H1 (cell line): ENCODE data around the gene KIAA1671. TPM values are rescaled to one million over a fixed set of nuclear protein-coding genes. Genes with fewer than 3 reads are reported as not detected.

ENCODE experiments used
- CTCF ChIA-PET: fragments of 300-600 bp; sonication (Branson Sonifier 250); formaldehyde crosslinking; loops from one replicate; lab custom pipeline; 2021; ENCODE audit not compliant: partially characterized antibody; lab: Charles Lee
- POLR2A ChIA-PET: fragments of 300-600 bp; sonication (Branson Sonifier 250); formaldehyde crosslinking; loops from one replicate; lab custom pipeline; 2021; ENCODE audit warnings: inconsistent platforms; ENCODE audit not compliant: partially characterized antibody; lab: Charles Lee
- DNase-seq, 2 experiments: peaks; one replicate each; pipeline versions ENCODE4 v3.0.0 to v3.0.0-alpha.2; 2010 to 2022; ENCODE audit warnings: low spot score in 2 of 2, low read depth in 1 of 2, mixed read lengths in 1 of 2
- FAIRE-seq: peaks from 2 replicates; lab custom pipeline; 2011; peaks lifted over from hg19 to GRCh38; lab: Jason Lieb, UNC
- H2AFZ ChIP-seq: 2 replicates; pipeline ENCODE4 v1.8.1; 2012; ENCODE audit warnings: low read length, inconsistent platforms
- H2AK5ac ChIP-seq: 2 replicates; pipeline ENCODE4 v1.6.1; 2013; ENCODE audit warnings: low read depth, low read length
- H2BK120ac ChIP-seq: replicated peaks from 2 replicates; pipeline ENCODE3; 2013; ENCODE audit warnings: low read depth, low read length, inconsistent platforms
- H2BK12ac ChIP-seq: 2 replicates; pipeline ENCODE4 v1.6.1; 2013; ENCODE audit warnings: low read depth, low read length
- H2BK15ac ChIP-seq: 2 replicates; pipeline ENCODE4 v1.6.1; 2013; ENCODE audit warnings: low read length
- H2BK20ac ChIP-seq: 2 replicates; pipeline ENCODE4 v1.6.1; 2013; ENCODE audit warnings: low read length
- H2BK5ac ChIP-seq: 2 replicates; pipeline ENCODE4 v1.6.1; 2013; ENCODE audit warnings: low read depth, low read length
- H3K14ac ChIP-seq: 2 replicates; pipeline ENCODE4 v1.6.1; 2013; ENCODE audit warnings: inconsistent platforms; ENCODE audit not compliant: insufficient read length
- H3K18ac ChIP-seq: 2 replicates; pipeline ENCODE4 v1.6.1; 2013; ENCODE audit warnings: low read length; ENCODE audit errors: extremely low read depth
- H3K23ac ChIP-seq: 2 replicates; pipeline ENCODE4 v1.6.1; 2013; ENCODE audit warnings: inconsistent platforms; ENCODE audit not compliant: insufficient read length
- H3K23me2 ChIP-seq: 2 replicates; pipeline ENCODE4 v1.6.1; 2013; ENCODE audit warnings: low read depth, low read length
- H3K27ac ChIP-seq: 2 replicates; pipeline ENCODE4 v1.6.1; 2011; ENCODE audit warnings: low read depth, low read length, inconsistent platforms
- H3K27me3 ChIP-seq, 4 experiments: replicated peaks in 1 of 4; 1 replicate in 1 of 4; 2 replicates in 3 of 4; pipeline versions ENCODE4 v1.6.1 to v1.8.1; 2011 to 2013; ENCODE audit warnings: low read length in 3 of 4, mild to moderate bottlenecking in 3 of 4, inconsistent platforms in 2 of 4, mixed read lengths in 2 of 4, moderate library complexity in 1 of 4; ENCODE audit not compliant: control insufficient read depth in 3 of 4, insufficient read depth in 3 of 4; ENCODE audit errors: extremely low read depth in 1 of 4
- H3K36me3 ChIP-seq, 4 experiments: 2 replicates each; pipeline versions ENCODE4 v1.6.1 to v1.8.1; 2011 to 2013; ENCODE audit warnings: mild to moderate bottlenecking in 4 of 4, low read length in 3 of 4, moderate library complexity in 2 of 4, control low read depth in 1 of 4, inconsistent platforms in 1 of 4; ENCODE audit not compliant: insufficient read depth in 4 of 4, control insufficient read depth in 2 of 4
- H3K4ac ChIP-seq: replicated peaks from 2 replicates; pipeline ENCODE3; 2013; ENCODE audit warnings: low read length, low read depth, mixed read lengths, inconsistent platforms; ENCODE audit not compliant: insufficient read length
- H3K4me1 ChIP-seq, 4 experiments: replicated peaks in 1 of 4; 1 replicate in 1 of 4; 2 replicates in 3 of 4; pipeline versions ENCODE4 v1.6.1 to v1.8.1; 2011 to 2013; ENCODE audit warnings: low read length in 3 of 4, inconsistent platforms in 2 of 4, mixed read lengths in 1 of 4; ENCODE audit not compliant: insufficient read depth in 4 of 4, control insufficient read depth in 3 of 4
- H3K4me2 ChIP-seq, 2 experiments: 2 replicates each; pipeline versions ENCODE4 v1.6.1 to v1.8.1; 2011 to 2013; ENCODE audit warnings: low read depth in 2 of 2, low read length in 2 of 2, control low read depth in 1 of 2, inconsistent platforms in 1 of 2, mild to moderate bottlenecking in 1 of 2; ENCODE audit not compliant: insufficient read depth in 1 of 2
- H3K4me3 ChIP-seq, 4 experiments: fragments of 200-600, 300-600 bp in 1 of 4; sonication (generic), shearing (Covaris generic), sonication (Bioruptor Twin) in 1 of 4; 2 replicates each; pipeline versions ENCODE4 v1.5.1 to v1.8.1; 2011 to 2016; ENCODE audit warnings: low read length in 4 of 4, low read depth in 3 of 4, control low read depth in 2 of 4, inconsistent platforms in 2 of 4, mild to moderate bottlenecking in 2 of 4, mixed read lengths in 1 of 4, moderate library complexity in 1 of 4; ENCODE audit not compliant: insufficient read depth in 2 of 4; ENCODE audit errors: extremely low read depth in 1 of 4
- H3K56ac ChIP-seq: replicated peaks from 2 replicates; pipeline ENCODE3; 2013; ENCODE audit warnings: low read depth, mild to moderate bottlenecking, mixed read lengths, low read length, inconsistent platforms; ENCODE audit not compliant: insufficient read length
- H3K79me1 ChIP-seq: 2 replicates; pipeline ENCODE4 v1.6.1; 2013; ENCODE audit warnings: low read depth, low read length, control low read depth
- H3K79me2 ChIP-seq, 2 experiments: 2 replicates each; pipeline versions ENCODE4 v1.6.1 to v1.8.1; 2012 to 2013; ENCODE audit warnings: low read length in 2 of 2, mild to moderate bottlenecking in 2 of 2, inconsistent platforms in 1 of 2; ENCODE audit not compliant: insufficient read depth in 2 of 2, control insufficient read depth in 1 of 2
- H3K9ac ChIP-seq, 4 experiments: replicated peaks in 1 of 4; 1 replicate in 1 of 4; 2 replicates in 3 of 4; pipeline versions ENCODE4 v1.6.1 to v1.8.1; 2011 to 2013; ENCODE audit warnings: low read depth in 3 of 4, low read length in 3 of 4, control low read depth in 2 of 4, mild to moderate bottlenecking in 2 of 4, moderate library complexity in 2 of 4, inconsistent platforms in 1 of 4; ENCODE audit errors: extremely low read depth in 1 of 4
- H3K9me3 ChIP-seq, 2 experiments: 2 replicates each; pipeline versions ENCODE4 v1.6.1 to v1.8.1; 2012 to 2013; ENCODE audit warnings: mild to moderate bottlenecking in 2 of 2, moderate library complexity in 2 of 2, control low read depth in 1 of 2, inconsistent platforms in 1 of 2, low read depth in 1 of 2, low read length in 1 of 2, mixed read lengths in 1 of 2; ENCODE audit not compliant: insufficient read depth in 2 of 2
- H4K20me1 ChIP-seq, 2 experiments: replicated peaks in 1 of 2; 2 replicates each; pipeline versions ENCODE3 to v1.8.1; 2011 to 2013; ENCODE audit warnings: inconsistent platforms in 2 of 2, low read length in 2 of 2, mild to moderate bottlenecking in 1 of 2; ENCODE audit not compliant: insufficient read depth in 2 of 2, control insufficient read depth in 1 of 2
- H4K5ac ChIP-seq: 2 replicates; pipeline ENCODE4 v1.6.1; 2013; ENCODE audit warnings: low read length, low read depth, mixed read lengths, inconsistent platforms; ENCODE audit not compliant: insufficient read length
- H4K8ac ChIP-seq: 2 replicates; pipeline ENCODE4 v1.8.0; 2013; ENCODE audit warnings: mild to moderate bottlenecking, moderate library complexity, low read length, inconsistent platforms; ENCODE audit not compliant: insufficient read depth; ENCODE audit errors: extremely low read depth
- H4K91ac ChIP-seq: replicated peaks from 2 replicates; pipeline ENCODE3; 2013; ENCODE audit warnings: low read length, mixed read lengths, inconsistent platforms; ENCODE audit not compliant: insufficient read length
- EP300 ChIP-seq, 2 experiments: IDR thresholded peaks; 1 replicate in 1 of 2; 2 replicates in 1 of 2; pipeline ENCODE4 v1.6.1; 2011 to 2012; ENCODE audit warnings: low read depth in 2 of 2, low read length in 2 of 2, mild to moderate bottlenecking in 2 of 2, borderline replicate concordance in 1 of 2, inconsistent platforms in 1 of 2, moderate library complexity in 1 of 2
- KDM1A ChIP-seq: fragments of 200-600, 300-600 bp; sonication (generic); IDR thresholded peaks from 2 replicates; pipeline ENCODE4 v1.7.1; 2016; ENCODE audit warnings: mild to moderate bottlenecking, low read length, borderline replicate concordance
- WGBS, 2 experiments: shearing (Covaris generic) in 1 of 2; methylation state at CpG; one replicate each; pipeline versions ENCODE4 v1.1.6 to v1.1.7; 2013 to 2015; ENCODE audit warnings: low lambda C conversion rate in 2 of 2, mixed read lengths in 2 of 2, inconsistent platforms in 1 of 2, low coverage in 1 of 2, missing lambda C conversion rate in 1 of 2; ENCODE audit not compliant: insufficient replicate concordance in 2 of 2, insufficient coverage in 1 of 2, insufficient read length in 1 of 2; ENCODE audit errors: extremely low coverage in 1 of 2, missing lambda C conversion rate in 1 of 2; 5-methylcytosine and 5-hydroxymethylcytosine counted together
- polyA plus RNA-seq, 7 experiments: library from polyadenylated mRNA; depleted of rRNA in 3 of 7; stranded (reverse) in 5 of 7; unstranded in 2 of 7; fragments of >200 nt in 5 of 7; fragments of 200-250 nt in 2 of 7; gene quantifications; 1 replicate in 5 of 7; 2 replicates in 1 of 7; 4 replicates in 1 of 7; pipeline versions ENCODE4 v1.2.1 to v1.2.3, GENCODE V29; 2011 to 2013; ENCODE audit warnings: missing spikeins in 2 of 7, mixed read lengths in 2 of 7
- total RNA-seq: library from RNA; stranded (reverse); fragmentation: NEBNext Ultra II Directional; extraction: Animal tissue kit (Norgen Biotek cat#: 25700); gene quantifications from 2 replicates; pipeline ENCODE4 v1.2.1, GENCODE V29; 2021

KIAA1671 gene
- total and polyA plus RNA-seq, 2 of the 8 experiments (the other 6 are each of a cell fraction or from before 2014, with no cell fraction given): 6.4 to 23.9 TPM

GRCh38 chr22:24962094-24962493 lies 9.6 kb downstream of the KIAA1671 start:
- Histone ChIP-seq H2BK120ac (no peak overlapping the region), H3K9me3 (no peaks in the 10 kb centered on the region), H3K4me1 (no peaks in the 10 kb centered on the region; a peak in 1 of 7 replicates), H2BK15ac (no peak overlapping the region), H3K56ac (no peak overlapping the region), H3K79me2 (peaks cover 0 to 32% of the 10 kb centered on the region in 2 experiments; a peak in 2 of 4 replicates), H4K8ac (no peak overlapping the region; the same call in 1 of the 2 replicates), H2BK5ac (no peak overlapping the region), H3K18ac (no peak overlapping the region), H3K36me3 (no peaks in the 10 kb centered on the region), H2AFZ (no peak overlapping the region), H3K4me3 (no peak overlapping the region), H3K23ac (no peak overlapping the region), H3K27ac (no peak overlapping the region), H2BK12ac (no peak overlapping the region), H3K9ac (no peak overlapping the region), H3K27me3 (no peaks in the 10 kb centered on the region), H2AK5ac (no peak overlapping the region), H4K91ac (no peak overlapping the region), H3K4ac (no peak overlapping the region), H3K79me1 (peaks cover 10% of the 10 kb centered on the region), H3K4me2 (no peak overlapping the region), H3K14ac (no peak overlapping the region), H3K23me2 (no peaks in the 10 kb centered on the region), H2BK20ac (no peak overlapping the region), H4K5ac (no peak overlapping the region), H4K20me1 (peaks cover 0 to 2% of the 10 kb centered on the region in 2 experiments)
- 90% methylated on average over 8 of the region's 8 CpGs; no CpG with 5 or more reads in 1 of the 2 experiments for WGBS, 2 experiments
- ChIA-PET CTCF (interaction anchor here (0.8 to 3.9 kb wide), 8 partner anchors 23 to 159 kb away, joined by 3 to 15 read pairs (median 4); no protein-coding TSS in a partner anchor), POLR2A (interaction anchor here (1.7 to 2.2 kb wide), 2 partner anchors 9 to 12 kb away, joined by 4 read pairs; partner anchors contain the start of gene KIAA1671)
- DNase-seq (no peak), FAIRE-seq (no peak)
- 0 out of 2 replicates have a peak, but pooled peaks have one; percentile 51 for TF ChIP-seq KDM1A
- TF ChIP-seq EP300 (IDR thresholded peaks at IDR 0.05; ENCODE audit: borderline replicate concordance in 1 of 2, low read depth in 2 of 2, low read length in 2 of 2): no peak
